PC-3 (cell line): Measurements from ENCODE around the gene RNF208.

ENCODE experiments used
- CTCF ChIP-seq: fragments of 300-600 bp; sonication (generic); conservative IDR thresholded peaks from 2 replicates; pipeline ENCODE4 v1.5.1; 2017; ENCODE audit warnings: antibody characterized with exemption, low read depth, mild to moderate bottlenecking, low read length
- EZH2phosphoT487 ChIP-seq: fragments of 300-600 bp; sonication (generic); IDR thresholded peaks from 2 replicates; pipeline ENCODE4 v1.6.1; 2018; ENCODE audit warnings: mild to moderate bottlenecking, antibody characterized with exemption, low read length, borderline replicate concordance

- TF ChIP-seq CTCF (no peak), EZH2phosphoT487 (no peak)
These were observed 940 bp downstream of the RNF208 start for GRCh38 chr9:137221095-137221505.
